HepG2 (cell line): ENCODE measurements around the gene LENG1. TPM values are rescaled to one million over a fixed set of nuclear protein-coding genes. Genes with fewer than 3 reads are reported as not detected.

Source experiments
- BCL6 ChIP-seq: IDR thresholded peaks from 2 replicates; pipeline ENCODE4 v1.6.1; 2016; ENCODE audit warnings: missing genetic modification reagents, missing compliant biosample characterization
- FLYWCH1 ChIP-seq: sonication (generic); formaldehyde crosslinking; IDR thresholded peaks from 2 replicates; pipeline ENCODE4 v1.8.1; 2023; ENCODE audit warnings: mild to moderate bottlenecking, missing genetic modification reagents
- GTF2F1 ChIP-seq: fragments of 150-350 bp; IDR thresholded peaks from 2 replicates; pipeline ENCODE4 v1.6.1; 2014; ENCODE audit warnings: low read length
- HIVEP1 ChIP-seq: sonication (generic); formaldehyde crosslinking; IDR thresholded peaks from 2 replicates; pipeline ENCODE4 v1.4.0; 2020; ENCODE audit warnings: mild to moderate bottlenecking, missing genetic modification reagents
- HNRNPL ChIP-seq: fragments of 200-400 bp; formaldehyde crosslinking; IDR thresholded peaks from 2 replicates; pipeline ENCODE4 v1.6.1; 2017; ENCODE audit warnings: mild to moderate bottlenecking, low read depth, low read length
- MIER2 ChIP-seq: IDR thresholded peaks from 2 replicates; pipeline ENCODE4 v1.6.1; 2016; ENCODE audit warnings: missing biosample characterization, missing genetic modification reagents
- NFKBIZ ChIP-seq: IDR thresholded peaks from 2 replicates; pipeline ENCODE4 v1.6.1; 2018; ENCODE audit warnings: missing genetic modification reagents, missing compliant biosample characterization
- NFYC ChIP-seq: IDR thresholded peaks from 2 replicates; pipeline ENCODE4 v1.6.1; 2016; ENCODE audit warnings: missing genetic modification reagents, missing compliant biosample characterization
- NRL ChIP-seq: sonication (generic); formaldehyde crosslinking; IDR thresholded peaks from 2 replicates; pipeline ENCODE4 v1.5.0; 2020; ENCODE audit warnings: missing genetic modification reagents, mild to moderate bottlenecking, moderate library complexity, borderline replicate concordance
- SP140L ChIP-seq: sonication (generic); formaldehyde crosslinking; IDR thresholded peaks from 2 replicates; pipeline ENCODE4 v1.4.0; 2020; ENCODE audit warnings: missing genetic modification reagents, borderline replicate concordance
- ZC3H13 ChIP-seq: sonication (generic); formaldehyde crosslinking; IDR thresholded peaks from 2 replicates; pipeline ENCODE4 v1.8.1; 2023; ENCODE audit warnings: mild to moderate bottlenecking, missing genetic modification reagents, moderate library complexity
- ZUFSP ChIP-seq: sonication (generic); formaldehyde crosslinking; IDR thresholded peaks from 2 replicates; pipeline ENCODE4 v1.9.0; 2021; ENCODE audit warnings: missing genetic modification reagents, mild to moderate bottlenecking, borderline replicate concordance
- polyA plus RNA-seq, 8 experiments: library from polyadenylated mRNA; depleted of rRNA in 3 of 8; stranded (reverse) in 7 of 8; unstranded in 1 of 8; fragments of >200 nt; fragmentation: Illumina TruSeq in 4 of 8; extraction: Trizol in 4 of 8; gene quantifications; 2 replicates each; pipeline versions ENCODE4 v1.2.1 to v1.2.3, GENCODE V29; 2011 to 2016; ENCODE audit warnings: low read depth in 4 of 8, missing spikeins in 1 of 8, mixed read lengths in 1 of 8; ENCODE audit not compliant: insufficient read depth in 1 of 8
- total RNA-seq, 5 experiments: library from RNA; depleted of rRNA; stranded (reverse); fragments of >200 nt; fragmentation: Illumina TruSeq; extraction: Trizol; gene quantifications; 2 replicates each; pipeline ENCODE4 v1.2.3, GENCODE V29; 2016; ENCODE audit warnings: low read depth in 1 of 5
- TF ChIP-seq, protein P1 (sequence below): sonication (generic); formaldehyde crosslinking; IDR thresholded peaks from 2 replicates; pipeline ENCODE4 v1.8.0; 2022; ENCODE audit warnings: low read depth, missing genetic modification reagents
- TF ChIP-seq, protein P2 (sequence below): sonication (generic); formaldehyde crosslinking; IDR thresholded peaks from 2 replicates; pipeline ENCODE4 v1.4.0; 2020; ENCODE audit warnings: missing genetic modification reagents, borderline replicate concordance
- TF ChIP-seq, protein P3 (sequence below): sonication (generic); formaldehyde crosslinking; conservative IDR thresholded peaks from 2 replicates; pipeline ENCODE4 v1.4.0; 2020; ENCODE audit warnings: mild to moderate bottlenecking, missing genetic modification reagents, moderate library complexity

LENG1 gene
- total and polyA plus RNA-seq, 2 of the 13 experiments (the other 11 are each of a cell fraction or from before 2014, with no cell fraction given) = 1.8 to 3.8 TPM

DNA sequence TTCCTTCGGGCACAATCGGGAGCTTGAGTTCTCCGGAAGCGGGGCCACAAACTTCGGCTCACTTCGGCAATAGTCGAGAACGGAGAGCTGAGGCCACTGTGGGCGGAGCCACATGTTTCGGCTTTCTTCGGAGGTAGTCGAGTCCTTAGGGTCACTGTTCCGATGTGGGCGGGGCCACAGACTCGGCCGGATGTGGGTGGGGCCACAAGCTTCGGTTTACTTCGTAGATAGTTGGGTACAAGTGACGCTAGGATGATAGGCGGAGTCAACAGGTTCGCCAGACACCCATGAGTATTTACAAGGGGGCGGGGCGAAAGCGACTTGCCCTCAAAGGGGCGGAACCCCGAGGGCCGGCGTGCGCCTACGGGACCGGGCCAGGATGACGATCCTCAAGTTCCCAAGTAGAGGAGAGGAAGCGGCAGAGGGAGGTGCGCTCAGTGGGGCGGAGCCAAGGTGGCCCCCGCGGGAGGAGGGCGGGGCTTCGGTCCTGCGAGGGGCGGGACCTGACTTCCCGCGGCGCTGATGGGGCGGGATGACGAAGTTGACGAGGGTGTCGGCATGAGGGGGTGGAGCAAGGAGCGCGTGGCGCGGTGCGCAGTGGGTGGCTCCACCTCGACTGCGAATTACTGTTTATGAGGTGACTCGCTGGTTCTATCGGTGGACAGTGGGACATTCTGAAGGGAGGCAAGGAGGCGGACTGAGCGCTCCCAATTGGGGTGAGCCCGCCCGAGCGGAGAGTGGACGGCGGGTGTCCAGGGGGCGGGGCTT is 30.4 kb upstream of the LENG1 start (continued):
- TF ChIP-seq SP140L (CRISPR knock-in tag) (no peak), FLYWCH1 (CRISPR knock-in tag) (no peak), NFYC (peak; percentile 11; the same call in 1 of the 2 replicates), GTF2F1 (no peak; the same call in 1 of the 2 replicates), ZUFSP (CRISPR knock-in tag) (no peak), HNRNPL (no peak), NRL (CRISPR knock-in tag) (no peak), ZC3H13 (no peak), NFKBIZ (CRISPR knock-in tag) (no peak), MIER2 (no peak), HIVEP1 (CRISPR knock-in tag) (no peak), BCL6 (CRISPR knock-in tag) (no peak; the same call in 1 of the 2 replicates)
- TF ChIP-seq, protein P1, sequence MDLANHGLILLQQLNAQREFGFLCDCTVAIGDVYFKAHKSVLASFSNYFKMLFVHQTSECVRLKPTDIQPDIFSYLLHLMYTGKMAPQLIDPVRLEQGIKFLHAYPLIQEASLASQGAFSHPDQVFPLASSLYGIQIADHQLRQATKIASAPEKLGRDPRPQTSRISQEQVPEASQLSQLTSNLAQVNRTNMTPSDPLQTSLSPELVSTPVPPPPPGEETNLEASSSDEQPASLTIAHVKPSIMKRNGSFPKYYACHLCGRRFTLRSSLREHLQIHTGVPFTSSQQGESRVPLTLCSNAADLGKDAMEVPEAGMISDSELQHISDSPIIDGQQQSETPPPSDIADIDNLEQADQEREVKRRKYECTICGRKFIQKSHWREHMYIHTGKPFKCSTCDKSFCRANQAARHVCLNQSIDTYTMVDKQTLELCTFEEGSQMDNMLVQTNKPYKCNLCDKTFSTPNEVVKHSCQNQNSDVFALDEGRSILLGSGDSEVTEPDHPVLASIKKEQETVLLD (CRISPR knock-in tag) = peak; percentile 74; the same call in 1 of the 2 replicates
- TF ChIP-seq, protein P2, sequence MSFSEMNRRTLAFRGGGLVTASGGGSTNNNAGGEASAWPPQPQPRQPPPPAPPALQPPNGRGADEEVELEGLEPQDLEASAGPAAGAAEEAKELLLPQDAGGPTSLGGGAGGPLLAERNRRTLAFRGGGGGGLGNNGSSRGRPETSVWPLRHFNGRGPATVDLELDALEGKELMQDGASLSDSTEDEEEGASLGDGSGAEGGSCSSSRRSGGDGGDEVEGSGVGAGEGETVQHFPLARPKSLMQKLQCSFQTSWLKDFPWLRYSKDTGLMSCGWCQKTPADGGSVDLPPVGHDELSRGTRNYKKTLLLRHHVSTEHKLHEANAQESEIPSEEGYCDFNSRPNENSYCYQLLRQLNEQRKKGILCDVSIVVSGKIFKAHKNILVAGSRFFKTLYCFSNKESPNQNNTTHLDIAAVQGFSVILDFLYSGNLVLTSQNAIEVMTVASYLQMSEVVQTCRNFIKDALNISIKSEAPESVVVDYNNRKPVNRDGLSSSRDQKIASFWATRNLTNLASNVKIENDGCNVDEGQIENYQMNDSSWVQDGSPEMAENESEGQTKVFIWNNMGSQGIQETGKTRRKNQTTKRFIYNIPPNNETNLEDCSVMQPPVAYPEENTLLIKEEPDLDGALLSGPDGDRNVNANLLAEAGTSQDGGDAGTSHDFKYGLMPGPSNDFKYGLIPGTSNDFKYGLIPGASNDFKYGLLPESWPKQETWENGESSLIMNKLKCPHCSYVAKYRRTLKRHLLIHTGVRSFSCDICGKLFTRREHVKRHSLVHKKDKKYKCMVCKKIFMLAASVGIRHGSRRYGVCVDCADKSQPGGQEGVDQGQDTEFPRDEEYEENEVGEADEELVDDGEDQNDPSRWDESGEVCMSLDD (CRISPR knock-in tag) = peak; percentile 99; the same call in 1 of the 2 replicates
- TF ChIP-seq, protein P3, sequence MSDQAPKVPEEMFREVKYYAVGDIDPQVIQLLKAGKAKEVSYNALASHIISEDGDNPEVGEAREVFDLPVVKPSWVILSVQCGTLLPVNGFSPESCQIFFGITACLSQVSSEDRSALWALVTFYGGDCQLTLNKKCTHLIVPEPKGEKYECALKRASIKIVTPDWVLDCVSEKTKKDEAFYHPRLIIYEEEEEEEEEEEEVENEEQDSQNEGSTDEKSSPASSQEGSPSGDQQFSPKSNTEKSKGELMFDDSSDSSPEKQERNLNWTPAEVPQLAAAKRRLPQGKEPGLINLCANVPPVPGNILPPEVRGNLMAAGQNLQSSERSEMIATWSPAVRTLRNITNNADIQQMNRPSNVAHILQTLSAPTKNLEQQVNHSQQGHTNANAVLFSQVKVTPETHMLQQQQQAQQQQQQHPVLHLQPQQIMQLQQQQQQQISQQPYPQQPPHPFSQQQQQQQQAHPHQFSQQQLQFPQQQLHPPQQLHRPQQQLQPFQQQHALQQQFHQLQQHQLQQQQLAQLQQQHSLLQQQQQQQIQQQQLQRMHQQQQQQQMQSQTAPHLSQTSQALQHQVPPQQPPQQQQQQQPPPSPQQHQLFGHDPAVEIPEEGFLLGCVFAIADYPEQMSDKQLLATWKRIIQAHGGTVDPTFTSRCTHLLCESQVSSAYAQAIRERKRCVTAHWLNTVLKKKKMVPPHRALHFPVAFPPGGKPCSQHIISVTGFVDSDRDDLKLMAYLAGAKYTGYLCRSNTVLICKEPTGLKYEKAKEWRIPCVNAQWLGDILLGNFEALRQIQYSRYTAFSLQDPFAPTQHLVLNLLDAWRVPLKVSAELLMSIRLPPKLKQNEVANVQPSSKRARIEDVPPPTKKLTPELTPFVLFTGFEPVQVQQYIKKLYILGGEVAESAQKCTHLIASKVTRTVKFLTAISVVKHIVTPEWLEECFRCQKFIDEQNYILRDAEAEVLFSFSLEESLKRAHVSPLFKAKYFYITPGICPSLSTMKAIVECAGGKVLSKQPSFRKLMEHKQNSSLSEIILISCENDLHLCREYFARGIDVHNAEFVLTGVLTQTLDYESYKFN (CRISPR knock-in tag) = peak; percentile 22; the same call in 1 of the 2 replicates
